Endothelial cell of umbilical vein (primary cell): ENCODE data around the gene CEP89. TPM values are rescaled to one million over a fixed set of nuclear protein-coding genes. Genes with fewer than 3 reads are reported as not detected.

Experiments
- BruUV-seq: library from RNA; stranded (reverse); fragments of 400-500 nt; replicated peaks from 2 replicates; lab custom pipeline; 2021; lab: Mats Ljungman, UMichigan
- CTCF ChIA-PET: fragments of 300-600, 350-600 bp; sonication (Branson Sonifier 250); formaldehyde crosslinking; loops from one replicate; lab custom pipeline; 2021; ENCODE audit warnings: antibody characterized with exemption, inconsistent platforms; lab: Charles Lee
- POLR2A ChIA-PET: fragments of 300-600, 350-600 bp; sonication (Branson Sonifier 250); formaldehyde crosslinking; loops from one replicate; lab custom pipeline; 2021; ENCODE audit warnings: antibody characterized with exemption, inconsistent platforms; lab: Charles Lee
- DNase-seq: peaks from one replicate; pipeline ENCODE4 v3.0.0-alpha.2; 2011; ENCODE audit warnings: low read depth, low spot score
- FAIRE-seq: peaks from 2 replicates; lab custom pipeline; 2011; peaks lifted over from hg19 to GRCh38; lab: Jason Lieb, UNC
- H2AFZ ChIP-seq: 2 replicates; pipeline ENCODE4 v1.6.0; 2012; ENCODE audit warnings: low read depth, low read length, control low read depth, inconsistent platforms
- H3K27ac ChIP-seq: 2 replicates; pipeline ENCODE4 v1.5.1; 2011; ENCODE audit warnings: low read depth, mild to moderate bottlenecking, control low read depth, low read length, moderate library complexity; ENCODE audit not compliant: insufficient read depth
- H3K27me3 ChIP-seq, 2 experiments: 2 replicates each; pipeline versions ENCODE4 v1.6.0 to v1.6.1; 2011; ENCODE audit warnings: low read length in 2 of 2, mixed read lengths in 1 of 2; ENCODE audit not compliant: control insufficient read depth in 2 of 2, insufficient read depth in 2 of 2
- H3K36me3 ChIP-seq, 2 experiments: 2 replicates in 1 of 2; 3 replicates in 1 of 2; pipeline ENCODE4 v1.5.1; 2011; ENCODE audit warnings: low read length in 2 of 2, mild to moderate bottlenecking in 1 of 2, moderate library complexity in 1 of 2; ENCODE audit not compliant: control insufficient read depth in 2 of 2, insufficient read depth in 2 of 2; ENCODE audit errors: extremely low read depth in 1 of 2
- H3K4me1 ChIP-seq: 3 replicates; pipeline ENCODE4 v1.5.1; 2011; ENCODE audit warnings: mild to moderate bottlenecking, low read length; ENCODE audit not compliant: control insufficient read depth, insufficient read depth; ENCODE audit errors: extremely low read depth
- H3K4me2 ChIP-seq: 2 replicates; pipeline ENCODE4 v1.6.1; 2011; ENCODE audit warnings: low read length, control low read depth, mixed read lengths; ENCODE audit not compliant: insufficient read depth
- H3K4me3 ChIP-seq, 3 experiments: fragments of 200-600 bp in 1 of 3; sonication (generic), shearing (Covaris generic) in 1 of 3; replicated peaks in 1 of 3; 2 replicates each; pipeline ENCODE4 v1.5.1; 2011 to 2016; ENCODE audit warnings: control low read depth in 3 of 3, low read length in 3 of 3, mild to moderate bottlenecking in 2 of 3, inconsistent platforms in 1 of 3, low read depth in 1 of 3, moderate library complexity in 1 of 3; ENCODE audit not compliant: insufficient read depth in 1 of 3
- H3K79me2 ChIP-seq: 2 replicates; pipeline ENCODE4 v1.6.0; 2012; ENCODE audit warnings: low read length, inconsistent platforms; ENCODE audit not compliant: control insufficient read depth, insufficient read depth
- H3K9ac ChIP-seq: replicated peaks from 2 replicates; pipeline ENCODE3; 2011; ENCODE audit warnings: low read length, control low read depth; ENCODE audit not compliant: insufficient read depth; ENCODE audit errors: extremely low read depth
- H3K9me1 ChIP-seq: replicated peaks from 3 replicates; pipeline ENCODE4 v1.6.0; 2011; ENCODE audit warnings: mild to moderate bottlenecking, low read length; ENCODE audit not compliant: control insufficient read depth, insufficient read depth; ENCODE audit errors: extremely low read depth
- H3K9me3 ChIP-seq: replicated peaks from 2 replicates; pipeline ENCODE4 v1.5.1; 2012; ENCODE audit warnings: low read length, inconsistent platforms; ENCODE audit not compliant: control insufficient read depth, insufficient read depth
- H4K20me1 ChIP-seq: replicated peaks from 2 replicates; pipeline ENCODE3; 2011; ENCODE audit warnings: mild to moderate bottlenecking, low read length; ENCODE audit not compliant: control insufficient read depth, insufficient read depth; ENCODE audit errors: extremely low read depth
- CTCF ChIP-seq, 2 donors: IDR thresholded peaks; 1 replicate in 1 of 2; 2 replicates in 1 of 2; pipeline ENCODE4 v1.5.1; 2011; ENCODE audit warnings: low read length in 2 of 2, mild to moderate bottlenecking in 2 of 2, moderate library complexity in 2 of 2, control low read depth in 1 of 2, inconsistent platforms in 1 of 2, low read depth in 1 of 2; ENCODE audit not compliant: insufficient read depth in 1 of 2; ENCODE audit errors: extremely low read depth in 1 of 2
- EZH2 ChIP-seq: IDR thresholded peaks from 2 replicates; pipeline ENCODE4 v1.6.1; 2012; ENCODE audit warnings: borderline replicate concordance, low read depth, mild to moderate bottlenecking, moderate library complexity, low read length, inconsistent platforms; ENCODE audit not compliant: severe bottlenecking
- FOS ChIP-seq: IDR thresholded peaks from 2 replicates; pipeline ENCODE4 v1.6.1; 2011; ENCODE audit warnings: mild to moderate bottlenecking, low read length, moderate library complexity, borderline replicate concordance; ENCODE audit not compliant: insufficient read depth
- GATA2 ChIP-seq: IDR thresholded peaks from 2 replicates; pipeline ENCODE4 v1.7.0; 2011; ENCODE audit warnings: low read depth, mild to moderate bottlenecking, moderate library complexity, mixed read lengths, low read length; ENCODE audit not compliant: insufficient read length, insufficient read depth
- JUN ChIP-seq: IDR thresholded peaks from 2 replicates; pipeline ENCODE4 v1.6.1; 2011; ENCODE audit warnings: borderline replicate concordance, low read depth; ENCODE audit not compliant: insufficient read length, insufficient read depth
- MAX ChIP-seq: IDR thresholded peaks from 2 replicates; pipeline ENCODE4 v1.6.1; 2011; ENCODE audit not compliant: insufficient read depth, insufficient read length
- MYC ChIP-seq: IDR thresholded peaks from one replicate; pipeline ENCODE4 v1.6.1; 2011; ENCODE audit warnings: mild to moderate bottlenecking, low read depth, low read length
- POLR2A ChIP-seq: IDR thresholded peaks from 2 replicates; pipeline ENCODE4 v1.6.1; 2012; ENCODE audit warnings: low read depth, mild to moderate bottlenecking, control low read depth, low read length
- POLR2AphosphoS5 ChIP-seq: IDR thresholded peaks from 2 replicates; pipeline ENCODE4 v1.6.1; 2012; ENCODE audit warnings: low read depth, mild to moderate bottlenecking, control low read depth, low read length, moderate library complexity; ENCODE audit not compliant: insufficient read depth
- dilution Hi-C: fragments of 300-500 bp; cut with MboI; formaldehyde crosslinking; loops from one replicate; pipeline ENCODE4 v1.15.0; 2019; ENCODE audit warnings: low sequenced_read_pairs; ENCODE audit not compliant: extremely low pct_ligation_motif_present
- intact Hi-C: fragments of 100-400 bp; cut with micrococcal nuclease; formaldehyde crosslinking; loops from one replicate; pipeline ENCODE4 v1.10.0; 2022
- polyA plus RNA-seq, 4 experiments: library from polyadenylated mRNA; depleted of rRNA in 3 of 4; stranded (reverse) in 3 of 4; unstranded in 1 of 4; fragments of >200 nt; gene quantifications; 2 replicates each; pipeline versions ENCODE4 v1.2.1 to v1.2.3, GENCODE V29; 2011 to 2012; ENCODE audit warnings: missing spikeins in 1 of 4
- total RNA-seq: library from RNA; stranded (reverse); gene quantifications from 2 replicates; pipeline ENCODE4 v1.2.3, GENCODE V29; 2021

CEP89 gene
- total and polyA plus RNA-seq, 2 donors (not counting 3 experiments of a cell fraction or from before 2014, with no cell fraction given): 25.1 to 46.2 TPM

- no peak overlapping the region for H3K27ac ChIP-seq
- no peaks in the 10 kb centered on the region for H4K20me1 ChIP-seq
- no peaks in the 10 kb centered on the region for H3K79me2 ChIP-seq
- no peaks in the 10 kb centered on the region for H3K9me1 ChIP-seq
- H3K9me3 ChIP-seq: no peaks in the 10 kb centered on the region
- ChIA-PET POLR2A (no interaction called here), CTCF (no interaction called here)
- intact Hi-C loops: no loop called here
- TF ChIP-seq MAX: no peak
- no peak for TF ChIP-seq POLR2A
- no peak for TF ChIP-seq EZH2
- TF ChIP-seq POLR2AphosphoS5: no peak
- no peak for TF ChIP-seq JUN
- TF ChIP-seq MYC: no peak
- no peak for TF ChIP-seq CTCF (IDR thresholded peaks at IDR 0.05; ENCODE audit: extremely low read depth in 1 of 2, insufficient read depth in 1 of 2, low read depth in 1 of 2, low read length in 2 of 2)
- TF ChIP-seq FOS: no peak
- TF ChIP-seq GATA2: no peak
- no peak overlapping the region for H3K4me2 ChIP-seq
- no peak for FAIRE-seq
- H2AFZ ChIP-seq: no peak overlapping the region
- H3K27me3 ChIP-seq: no peaks in the 10 kb centered on the region
- no peaks in the 10 kb centered on the region for H3K4me1 ChIP-seq
- H3K36me3 ChIP-seq: no peaks in the 10 kb centered on the region
- no peak overlapping the region for H3K4me3 ChIP-seq
- no TSS peak for BruUV-seq
- DNase-seq: no peak
- H3K9ac ChIP-seq: no peak overlapping the region
- dilution Hi-C loops: no loop called here
These were observed 105.0 kb downstream of the CEP89 start for GRCh38 chr19:32866564-32867265.
